ENCODE results near the gene MAP3K15. TPM values are rescaled to one million over a fixed set of nuclear protein-coding genes. Genes with fewer than 3 reads are reported as not detected.
"Not testable (repeated sequence)": the region's sequence is repeated elsewhere in the genome, so short reads cannot be mapped to it uniquely, and the experiment has no call there.

The MAP3K15 gene
- total RNA-seq, 1 donor, result not detected

GRCh38 chrX:19513383-19513782 is 1.9 kb downstream of the MAP3K15 start:
- DNase-seq (ENCODE audit: low read depth), result no peak
- no peak overlapping the region for H3K4me3 ChIP-seq (ENCODE audit: low read depth, low read length)
- TF ChIP-seq CTCF (IDR thresholded peaks at IDR 0.05; ENCODE audit: insufficient read depth, low read length), result no peak

- DNase-seq (ENCODE audit: low read depth), result no peak
- no peak overlapping the region for H3K4me3 ChIP-seq (ENCODE audit: low read depth, low read length)
- TF ChIP-seq CTCF (IDR thresholded peaks at IDR 0.05; ENCODE audit: insufficient read depth, low read length), result no peak
These were observed 2.3 kb downstream of the MAP3K15 start for GRCh38 chrX:19512961-19513360.

- TF ChIP-seq CTCF (IDR thresholded peaks at IDR 0.05; ENCODE audit: insufficient read depth, low read length), result no peak
These were observed 2.9 kb downstream of the MAP3K15 start for GRCh38 chrX:19512359-19512758.

GRCh38 chrX:19511796-19512195 is 3.5 kb downstream of the MAP3K15 start:
- H3K4me3 ChIP-seq (ENCODE audit: low read depth, low read length); DNase-seq (ENCODE audit: low read depth): not testable (repeated sequence)

More at GRCh38 chrX:19512359-19512758, 2.9 kb downstream of the MAP3K15 start:
- DNase-seq (ENCODE audit: low read depth), result no peak
- H3K4me3 ChIP-seq (ENCODE audit: low read depth, low read length), result no peak overlapping the region

GRCh38 chrX:19496711-19497110 is 18.6 kb downstream of the MAP3K15 start:
- no peak for TF ChIP-seq CTCF (IDR thresholded peaks at IDR 0.05; ENCODE audit: insufficient read depth, low read length)
- H3K4me3 ChIP-seq (ENCODE audit: low read depth, low read length), result no peak overlapping the region
- no peak for DNase-seq (ENCODE audit: low read depth)

- no peak for TF ChIP-seq CTCF (IDR thresholded peaks at IDR 0.05; ENCODE audit: insufficient read depth, low read length)
- DNase-seq (ENCODE audit: low read depth), result no peak
These were observed 27.6 kb downstream of the MAP3K15 start for GRCh38 chrX:19487520-19488200.

GRCh38 chrX:19479458-19479857 is 35.9 kb downstream of the MAP3K15 start:
- no peak for TF ChIP-seq CTCF (IDR thresholded peaks at IDR 0.05; ENCODE audit: insufficient read depth, low read length)

More at GRCh38 chrX:19487520-19488200, 27.6 kb downstream of the MAP3K15 start:
- H3K4me3 ChIP-seq (ENCODE audit: low read depth, low read length), result no peak overlapping the region

GRCh38 chrX:19468383-19468782 is 46.9 kb downstream of the MAP3K15 start:
- DNase-seq (ENCODE audit: low read depth); H3K4me3 ChIP-seq (ENCODE audit: low read depth, low read length): not testable (repeated sequence)

More at GRCh38 chrX:19479458-19479857, 35.9 kb downstream of the MAP3K15 start:
- no peak overlapping the region for H3K4me3 ChIP-seq (ENCODE audit: low read depth, low read length)
- no peak for DNase-seq (ENCODE audit: low read depth)
